Lower leg skin (tissue), 3 donors: ENCODE results near the gene HSPG2.

Source experiments
- CTCF ChIP-seq, 3 donors: fragments of 450-650 bp; IDR thresholded peaks; one replicate each; pipeline ENCODE4 v1.5.1; 2016; ENCODE audit warnings: antibody characterized with exemption in 3 of 3, mild to moderate bottlenecking in 3 of 3, moderate library complexity in 2 of 3
- POLR2A ChIP-seq, 2 donors: fragments of 450-650 bp; IDR thresholded peaks; one replicate each; pipeline ENCODE4 v1.6.1; 2016 to 2017; ENCODE audit warnings: antibody characterized with exemption in 2 of 2, mild to moderate bottlenecking in 1 of 2, moderate library complexity in 1 of 2

- TF ChIP-seq CTCF (IDR thresholded peaks at IDR 0.05) (no peak), POLR2A (IDR thresholded peaks at IDR 0.05) (no peak)
These were observed 118.5 kb downstream of the HSPG2 start for GRCh38 chr1:21818656-21819055.
